H9 (cell line): ENCODE measurements around the gene PTPRN2. TPM values are rescaled to one million over a fixed set of nuclear protein-coding genes. Genes with fewer than 3 reads are reported as not detected.

ENCODE experiments used
- DNase-seq: peaks from one replicate; pipeline ENCODE4 v3.0.0-alpha.2; 2017
- H2AFZ ChIP-seq: one replicate; pipeline ENCODE4 v1.6.1; 2013; ENCODE audit warnings: mild to moderate bottlenecking, low read length, control low read depth, moderate library complexity
- H2AK5ac ChIP-seq: 2 replicates; pipeline ENCODE4 v1.6.1; 2013; ENCODE audit warnings: low read length, control low read depth, mixed read lengths; ENCODE audit not compliant: insufficient read length
- H2BK120ac ChIP-seq: one replicate; pipeline ENCODE4 v1.6.1; 2013; ENCODE audit warnings: low read depth, mild to moderate bottlenecking, low read length, control low read depth, inconsistent platforms; ENCODE audit not compliant: poor library complexity, severe bottlenecking
- H2BK12ac ChIP-seq: 2 replicates; pipeline ENCODE4 v1.6.1; 2013; ENCODE audit warnings: low read length, control low read depth, mixed read lengths, low read depth; ENCODE audit not compliant: insufficient read length
- H2BK15ac ChIP-seq: 2 replicates; pipeline ENCODE4 v1.6.1; 2013; ENCODE audit warnings: low read depth, low read length, control low read depth
- H2BK20ac ChIP-seq: one replicate; pipeline ENCODE4 v1.6.1; 2013; ENCODE audit warnings: low read depth, mild to moderate bottlenecking, low read length, control low read depth, inconsistent platforms; ENCODE audit not compliant: poor library complexity, severe bottlenecking
- H2BK5ac ChIP-seq: 2 replicates; pipeline ENCODE4 v1.6.1; 2013; ENCODE audit warnings: low read length, control low read depth, mixed read lengths; ENCODE audit not compliant: insufficient read length
- H3K14ac ChIP-seq: 2 replicates; pipeline ENCODE4 v1.6.1; 2013; ENCODE audit warnings: low read length, control low read depth; ENCODE audit not compliant: insufficient read depth
- H3K18ac ChIP-seq: 2 replicates; pipeline ENCODE4 v1.6.1; 2013; ENCODE audit warnings: low read depth, mild to moderate bottlenecking, mixed read lengths, low read length, control low read depth; ENCODE audit not compliant: insufficient read length
- H3K23ac ChIP-seq: 2 replicates; pipeline ENCODE4 v1.6.1; 2013; ENCODE audit warnings: low read length, control low read depth, mixed read lengths, low read depth; ENCODE audit not compliant: insufficient read length
- H3K23me2 ChIP-seq: 2 replicates; pipeline ENCODE4 v1.6.1; 2013; ENCODE audit warnings: low read depth, mild to moderate bottlenecking, mixed read lengths, low read length, control low read depth; ENCODE audit not compliant: insufficient read length, poor library complexity, severe bottlenecking
- H3K27ac ChIP-seq: 2 replicates; pipeline ENCODE4 v1.5.1; 2013; ENCODE audit warnings: low read length, control low read depth, mixed read lengths, low read depth; ENCODE audit not compliant: insufficient read length
- H3K27me3 ChIP-seq: 2 replicates; pipeline ENCODE4 v1.6.1; 2013; ENCODE audit warnings: low read length, control low read depth, inconsistent platforms; ENCODE audit not compliant: insufficient read depth
- H3K4ac ChIP-seq: 2 replicates; pipeline ENCODE4 v1.6.1; 2013; ENCODE audit warnings: low read depth, mild to moderate bottlenecking, control low read depth, inconsistent platforms, low read length, moderate library complexity
- H3K4me1 ChIP-seq: 2 replicates; pipeline ENCODE4 v1.6.1; 2013; ENCODE audit warnings: low read length, control low read depth, inconsistent platforms; ENCODE audit not compliant: insufficient read depth
- H3K4me2 ChIP-seq: 2 replicates; pipeline ENCODE4 v1.6.1; 2013; ENCODE audit warnings: low read length, control low read depth, mixed read lengths; ENCODE audit not compliant: insufficient read length, insufficient read depth
- H3K56ac ChIP-seq: 2 replicates; pipeline ENCODE4 v1.6.1; 2013; ENCODE audit warnings: low read depth, mild to moderate bottlenecking, mixed read lengths, low read length, control low read depth; ENCODE audit not compliant: insufficient read length
- H3K79me1 ChIP-seq: 2 replicates; pipeline ENCODE4 v1.6.1; 2013; ENCODE audit warnings: low read depth, mild to moderate bottlenecking, moderate library complexity, low read length, control low read depth, inconsistent platforms; ENCODE audit not compliant: insufficient read depth, poor library complexity, severe bottlenecking
- H3K79me2 ChIP-seq: 2 replicates; pipeline ENCODE4 v1.6.1; 2013; ENCODE audit warnings: low read length, control low read depth, inconsistent platforms; ENCODE audit not compliant: insufficient read depth
- H3K9ac ChIP-seq: 2 replicates; pipeline ENCODE4 v1.6.1; 2013; ENCODE audit warnings: low read length, control low read depth, mixed read lengths; ENCODE audit not compliant: insufficient read length; ENCODE audit errors: extremely low read depth
- H3K9me3 ChIP-seq: one replicate; pipeline ENCODE4 v1.6.1; 2013; ENCODE audit warnings: low read depth, low read length, inconsistent platforms; ENCODE audit not compliant: control insufficient read depth
- H3T11ph ChIP-seq: one replicate; pipeline ENCODE4 v1.6.1; 2013; ENCODE audit warnings: mild to moderate bottlenecking, low read length, control low read depth, inconsistent platforms
- H4K20me1 ChIP-seq: one replicate; pipeline ENCODE4 v1.6.1; 2013; ENCODE audit not compliant: control insufficient read depth, insufficient read length, insufficient read depth
- H4K5ac ChIP-seq: 2 replicates; pipeline ENCODE4 v1.6.1; 2013; ENCODE audit warnings: low read depth, mild to moderate bottlenecking, mixed read lengths, low read length, control low read depth; ENCODE audit not compliant: insufficient read length
- H4K8ac ChIP-seq: replicated peaks from 2 replicates; pipeline ENCODE4 v1.6.1; 2013; ENCODE audit warnings: low read length, control low read depth, mixed read lengths, low read depth; ENCODE audit not compliant: insufficient read length
- H4K91ac ChIP-seq: 2 replicates; pipeline ENCODE4 v1.6.1; 2013; ENCODE audit warnings: low read depth, mild to moderate bottlenecking, moderate library complexity, mixed read lengths, low read length, control low read depth; ENCODE audit not compliant: insufficient read length
- H3K27ac Mint-ChIP-seq, 3 experiments: 2 replicates in 2 of 3; 3 replicates in 1 of 3; pipeline ENCODE4 v1.8.0; 2020 to 2021; ENCODE audit warnings: mixed read lengths in 3 of 3, mild to moderate bottlenecking in 1 of 3, moderate library complexity in 1 of 3
- H3K27me3 Mint-ChIP-seq: 2 replicates; pipeline ENCODE4 v1.8.0; 2021; ENCODE audit warnings: low read depth, mild to moderate bottlenecking, moderate library complexity, mixed read lengths
- H3K36me3 Mint-ChIP-seq, 3 experiments: 2 replicates in 2 of 3; 3 replicates in 1 of 3; pipeline ENCODE4 v1.8.0; 2020 to 2021; ENCODE audit warnings: low read depth in 3 of 3, mixed read lengths in 3 of 3; ENCODE audit not compliant: insufficient read depth in 1 of 3
- H3K4me1 Mint-ChIP-seq, 2 experiments: 2 replicates each; pipeline ENCODE4 v1.8.0; 2020; ENCODE audit warnings: mixed read lengths in 2 of 2
- H3K4me3 Mint-ChIP-seq, 2 experiments: 2 replicates in 1 of 2; 3 replicates in 1 of 2; pipeline ENCODE4 v1.8.0; 2020 to 2021; ENCODE audit warnings: mild to moderate bottlenecking in 2 of 2, mixed read lengths in 2 of 2, moderate library complexity in 1 of 2
- H3K9me3 Mint-ChIP-seq, 2 experiments: 2 replicates in 1 of 2; 3 replicates in 1 of 2; pipeline ENCODE4 v1.8.0; 2020; ENCODE audit warnings: mild to moderate bottlenecking in 2 of 2, mixed read lengths in 2 of 2, moderate library complexity in 1 of 2
- WGBS: extraction: QIAGEN DNeasy Blood & Tissue Kit; methylation state at CpG from one replicate; pipeline ENCODE4 v1.1.7; 2013; ENCODE audit warnings: missing lambda C conversion rate, low lambda C conversion rate, mixed read lengths; ENCODE audit not compliant: insufficient read length; ENCODE audit errors: extremely low coverage; 5-methylcytosine and 5-hydroxymethylcytosine counted together
- total RNA-seq: library from RNA; stranded (reverse); gene quantifications from 2 replicates; pipeline ENCODE4 v1.2.1, GENCODE V29; 2021
- TF ChIP-seq, protein P1 (sequence below): fragments of 200-600 bp; sonication (generic); conservative IDR thresholded peaks from 3 replicates; pipeline ENCODE4 v1.8.0; 2021; ENCODE audit warnings: antibody characterized with exemption, mild to moderate bottlenecking

PTPRN2 gene
- total RNA-seq, 1 experiment from 2014 or later = 5.2 TPM

DNA sequence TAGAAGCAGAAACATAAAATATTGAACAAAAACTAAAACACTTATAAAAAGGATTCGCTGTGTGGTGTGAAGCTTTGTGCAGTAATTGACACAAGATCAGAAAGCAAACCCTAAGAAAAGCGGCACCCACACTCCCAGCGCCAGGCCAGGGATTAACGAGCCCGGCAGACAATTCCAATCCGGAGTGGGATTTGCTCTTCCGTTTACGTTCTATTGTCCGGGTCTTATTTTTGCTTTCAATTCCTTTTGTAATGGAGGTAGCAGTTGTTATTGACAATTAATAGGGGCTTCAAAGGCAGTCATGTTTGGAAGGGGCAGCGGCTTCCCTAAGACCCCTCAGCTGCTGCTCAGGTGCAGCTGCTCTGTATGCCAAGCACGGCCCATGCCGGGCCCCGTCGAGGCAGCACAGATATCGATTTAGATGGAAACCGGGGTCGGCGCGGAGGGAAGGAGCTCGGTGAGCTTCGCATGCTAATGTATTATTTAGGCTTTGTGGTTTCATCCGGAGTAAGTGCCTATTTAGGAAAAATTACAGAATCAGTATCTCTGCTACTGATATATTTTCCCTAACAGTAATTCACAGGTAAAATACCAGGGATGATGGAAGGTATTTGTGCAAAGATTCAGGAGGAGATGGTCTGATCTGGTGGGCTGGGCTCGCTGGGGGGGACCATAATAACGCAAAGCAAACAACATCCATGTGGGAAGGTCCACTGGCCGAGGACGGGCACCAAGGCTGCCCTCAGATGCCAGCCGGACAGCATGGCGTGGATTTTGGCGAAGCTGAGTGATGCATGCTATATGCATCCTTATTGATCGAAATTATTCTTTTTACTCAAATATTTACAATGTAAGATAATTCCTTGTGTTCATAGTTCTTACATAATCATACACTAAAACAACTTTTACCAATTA, 561.7 kb downstream of the PTPRN2 start:
- no peak overlapping the region; a peak in 1 of 7 replicates for H3K27ac Mint-ChIP-seq
- no peaks in the 10 kb centered on the region for H3K36me3 Mint-ChIP-seq
- Histone ChIP-seq H3K27ac (no peak overlapping the region), H2BK12ac (no peak overlapping the region), H3K23me2 (no peaks in the 10 kb centered on the region), H3K79me2 (no peaks in the 10 kb centered on the region), H2AFZ (no peak overlapping the region), H3K4ac (no peak overlapping the region), H3K79me1 (no peaks in the 10 kb centered on the region), H2AK5ac (no peak overlapping the region), H2BK20ac (no peak overlapping the region), H3K4me2 (no peak overlapping the region), H3K23ac (no peak overlapping the region), H4K5ac (no peak overlapping the region), H4K91ac (no peak overlapping the region), H2BK15ac (no peak overlapping the region), H2BK120ac (no peak overlapping the region), H3K9me3 (no peaks in the 10 kb centered on the region), H4K20me1 (no peaks in the 10 kb centered on the region), H3K9ac (no peak overlapping the region), H3K4me1 (no peaks in the 10 kb centered on the region), H3K18ac (no peak overlapping the region), H4K8ac (no peak overlapping the region), H3K14ac (no peak overlapping the region), H2BK5ac (no peak overlapping the region), H3T11ph (no peak overlapping the region), H3K56ac (no peak overlapping the region), H3K27me3 (no peaks in the 10 kb centered on the region)
- H3K9me3 Mint-ChIP-seq = no peaks in the 10 kb centered on the region
- peaks cover 6 to 19% of the 10 kb centered on the region in 2 experiments for H3K4me1 Mint-ChIP-seq
- H3K27me3 Mint-ChIP-seq = peaks cover 24% of the 10 kb centered on the region
- DNase-seq = no peak
- H3K4me3 Mint-ChIP-seq = no peak overlapping the region; a peak in 1 of 5 replicates
- TF ChIP-seq, protein P1, sequence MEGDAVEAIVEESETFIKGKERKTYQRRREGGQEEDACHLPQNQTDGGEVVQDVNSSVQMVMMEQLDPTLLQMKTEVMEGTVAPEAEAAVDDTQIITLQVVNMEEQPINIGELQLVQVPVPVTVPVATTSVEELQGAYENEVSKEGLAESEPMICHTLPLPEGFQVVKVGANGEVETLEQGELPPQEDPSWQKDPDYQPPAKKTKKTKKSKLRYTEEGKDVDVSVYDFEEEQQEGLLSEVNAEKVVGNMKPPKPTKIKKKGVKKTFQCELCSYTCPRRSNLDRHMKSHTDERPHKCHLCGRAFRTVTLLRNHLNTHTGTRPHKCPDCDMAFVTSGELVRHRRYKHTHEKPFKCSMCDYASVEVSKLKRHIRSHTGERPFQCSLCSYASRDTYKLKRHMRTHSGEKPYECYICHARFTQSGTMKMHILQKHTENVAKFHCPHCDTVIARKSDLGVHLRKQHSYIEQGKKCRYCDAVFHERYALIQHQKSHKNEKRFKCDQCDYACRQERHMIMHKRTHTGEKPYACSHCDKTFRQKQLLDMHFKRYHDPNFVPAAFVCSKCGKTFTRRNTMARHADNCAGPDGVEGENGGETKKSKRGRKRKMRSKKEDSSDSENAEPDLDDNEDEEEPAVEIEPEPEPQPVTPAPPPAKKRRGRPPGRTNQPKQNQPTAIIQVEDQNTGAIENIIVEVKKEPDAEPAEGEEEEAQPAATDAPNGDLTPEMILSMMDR = no peak
- no CpG with 5 or more reads among the region's 30 CpGs for WGBS
